Liver (tissue), 3 donors: Measurements from ENCODE around the gene CCDC141.

Experiments used
- ATF3 ChIP-seq: IDR thresholded peaks from 2 replicates; pipeline ENCODE4 v1.6.1; 2016; ENCODE audit warnings: antibody characterized with exemption
- CTCF ChIP-seq: fragments of 150-350 bp; IDR thresholded peaks from 2 replicates; pipeline ENCODE4 v1.5.1; 2017; ENCODE audit warnings: improper control_type of control experiment, low read depth, low read length; ENCODE audit not compliant: missing input control
- EGR1 ChIP-seq, 2 donors: IDR thresholded peaks; 2 replicates each; pipeline ENCODE4 v1.6.1; 2016 to 2018; ENCODE audit warnings: antibody characterized with exemption in 2 of 2, low read depth in 2 of 2
- FOXA1 ChIP-seq: IDR thresholded peaks from 2 replicates; pipeline ENCODE4 v1.6.1; 2016; ENCODE audit warnings: antibody characterized with exemption
- GABPA ChIP-seq, 2 donors: IDR thresholded peaks in 1 of 2; conservative IDR thresholded peaks in 1 of 2; 2 replicates each; pipeline ENCODE4 v1.6.1; 2016; ENCODE audit warnings: antibody characterized with exemption in 2 of 2, mild to moderate bottlenecking in 1 of 2, moderate library complexity in 1 of 2
- HNF4G ChIP-seq: IDR thresholded peaks from 2 replicates; pipeline ENCODE4 v1.6.1; 2016; ENCODE audit warnings: antibody characterized with exemption
- JUND ChIP-seq, 2 donors: IDR thresholded peaks; 2 replicates each; pipeline ENCODE4 v1.6.1; 2016; ENCODE audit warnings: antibody characterized with exemption in 2 of 2
- MAX ChIP-seq: IDR thresholded peaks from 2 replicates; pipeline ENCODE4 v1.6.1; 2016; ENCODE audit warnings: antibody characterized with exemption
- RAD21 ChIP-seq, 2 donors: IDR thresholded peaks; 2 replicates each; pipeline ENCODE4 v1.6.1; 2016; ENCODE audit warnings: antibody characterized with exemption in 2 of 2, mild to moderate bottlenecking in 2 of 2
- REST ChIP-seq: IDR thresholded peaks from 2 replicates; pipeline ENCODE4 v1.6.1; 2016; ENCODE audit warnings: antibody characterized with exemption, mild to moderate bottlenecking
- RXRA ChIP-seq, 2 donors: IDR thresholded peaks; 2 replicates each; pipeline ENCODE4 v1.6.1; 2017 to 2018; ENCODE audit warnings: antibody characterized with exemption in 2 of 2, mild to moderate bottlenecking in 1 of 2
- SP1 ChIP-seq: IDR thresholded peaks from 2 replicates; pipeline ENCODE4 v1.6.1; 2018; ENCODE audit warnings: antibody characterized with exemption, mild to moderate bottlenecking
- TAF1 ChIP-seq: conservative IDR thresholded peaks from 2 replicates; pipeline ENCODE4 v1.6.1; 2016; ENCODE audit warnings: antibody characterized with exemption, mild to moderate bottlenecking
- YY1 ChIP-seq: IDR thresholded peaks from 2 replicates; pipeline ENCODE4 v1.6.1; 2016; ENCODE audit warnings: antibody characterized with exemption, mild to moderate bottlenecking
- donor health status: healthy.
- donor health status: healthy.

- TF ChIP-seq GABPA (IDR thresholded peaks at IDR 0.05 in 1 of 2, conservative IDR thresholded peaks at IDR 0.05 in 1 of 2), result no peak
- TF ChIP-seq CTCF, result no peak
- TF ChIP-seq TAF1, result no peak
- no peak for TF ChIP-seq RAD21 (IDR thresholded peaks at IDR 0.05)
- TF ChIP-seq YY1, result no peak
- TF ChIP-seq MAX, result no peak
- no peak for TF ChIP-seq EGR1 (IDR thresholded peaks at IDR 0.05; ENCODE audit: low read depth in 2 of 2)
- TF ChIP-seq SP1, result no peak
- TF ChIP-seq JUND (IDR thresholded peaks at IDR 0.05), result no peak
- TF ChIP-seq ATF3, result no peak
- no peak for TF ChIP-seq REST
- TF ChIP-seq RXRA (IDR thresholded peaks at IDR 0.05), result no peak
- TF ChIP-seq FOXA1, result no peak
- TF ChIP-seq HNF4G, result no peak
Measured at GRCh38 chr2:178865146-178865936, 184.6 kb downstream of the CCDC141 start.
